OCI-LY7 (cell line): ENCODE measurements around the gene TMEM165. TPM values are rescaled to one million over a fixed set of nuclear protein-coding genes. Genes with fewer than 3 reads are reported as not detected.
A peak's percentile ranks its signal among the peaks of the same experiment; 100 is the strongest.

Source experiments
- BruUV-seq: library from RNA; stranded (reverse); fragments of 400-500 nt; replicated peaks from 2 replicates; lab custom pipeline; 2021; lab: Mats Ljungman, UMichigan
- CTCF ChIA-PET: fragments of 300-600 bp; sonication (Branson Sonifier 250); formaldehyde crosslinking; loops from one replicate; lab custom pipeline; 2022; ENCODE audit warnings: antibody characterized with exemption; ENCODE audit not compliant: unreplicated experiment; lab: Charles Lee
- POLR2A ChIA-PET: fragments of 300-600 bp; sonication (Branson Sonifier 250); formaldehyde crosslinking; loops from one replicate; lab custom pipeline; 2022; ENCODE audit warnings: antibody characterized with exemption; lab: Charles Lee
- DNase-seq: peaks from one replicate; pipeline ENCODE4 v3.0.0-alpha.2; 2015; ENCODE audit warnings: low spot score
- H2AFZ ChIP-seq: fragments of 200-600 bp; sonication (generic), shearing (Covaris generic); 2 replicates; pipeline ENCODE4 v1.6.1; 2014; ENCODE audit warnings: mild to moderate bottlenecking, antibody characterized with exemption, low read length, moderate library complexity
- H3K27ac ChIP-seq: fragments of 200-600 bp; sonication (generic); 2 replicates; pipeline ENCODE4 v1.5.1; 2014; ENCODE audit warnings: mixed run types, low read depth, mild to moderate bottlenecking, moderate library complexity, low read length, inconsistent platforms; ENCODE audit not compliant: poor library complexity, severe bottlenecking
- H3K36me3 ChIP-seq: fragments of 200-600 bp; sonication (generic); 2 replicates; pipeline ENCODE4 v1.6.1; 2014; ENCODE audit warnings: mild to moderate bottlenecking, antibody characterized with exemption, low read length, moderate library complexity, mixed read lengths; ENCODE audit not compliant: insufficient read depth
- H3K4me1 ChIP-seq: fragments of 200-600 bp; sonication (generic); 2 replicates; pipeline ENCODE4 v1.5.1; 2014; ENCODE audit warnings: mild to moderate bottlenecking, low read length; ENCODE audit not compliant: insufficient read depth, poor library complexity, severe bottlenecking
- H3K4me2 ChIP-seq: fragments of 200-600 bp; sonication (generic); 2 replicates; pipeline ENCODE4 v1.6.1; 2014; ENCODE audit warnings: mild to moderate bottlenecking, low read length
- H3K4me3 ChIP-seq: fragments of 200-600 bp; sonication (generic); 2 replicates; pipeline ENCODE4 v1.5.1; 2014; ENCODE audit warnings: mild to moderate bottlenecking, low read depth, low read length; ENCODE audit not compliant: poor library complexity, severe bottlenecking
- H3K79me2 ChIP-seq: fragments of 200-600 bp; sonication (generic); 2 replicates; pipeline ENCODE4 v1.6.1; 2016; ENCODE audit warnings: low read depth, mild to moderate bottlenecking, low read length, moderate library complexity, mixed read lengths; ENCODE audit not compliant: insufficient read depth
- H3K9me2 ChIP-seq: fragments of 200-600 bp; sonication (generic); 2 replicates; pipeline ENCODE4 v1.6.1; 2016; ENCODE audit warnings: mild to moderate bottlenecking, low read length, mixed read lengths; ENCODE audit not compliant: insufficient read depth
- H3K9me3 ChIP-seq: fragments of 200-600 bp; sonication (generic); 2 replicates; pipeline ENCODE4 v1.6.1; 2014; ENCODE audit warnings: mild to moderate bottlenecking, mixed run types, low read length, mixed read lengths
- H4K20me1 ChIP-seq: fragments of 200-600 bp; sonication (generic); 2 replicates; pipeline ENCODE4 v1.6.1; 2014; ENCODE audit warnings: mild to moderate bottlenecking, antibody characterized with exemption, low read length, moderate library complexity, mixed read lengths; ENCODE audit not compliant: insufficient read depth
- EZH2phosphoT487 ChIP-seq: fragments of 200-600 bp; sonication (generic); IDR thresholded peaks from 2 replicates; pipeline ENCODE4 v1.6.1; 2018; ENCODE audit warnings: low read depth, borderline replicate concordance, mild to moderate bottlenecking, mixed run types, antibody characterized with exemption, low read length, moderate library complexity, mixed read lengths
- intact Hi-C: fragments of 100-400 bp; cut with micrococcal nuclease; formaldehyde crosslinking; loops from one replicate; pipeline ENCODE4 v1.10.0; 2022; ENCODE audit not compliant: unreplicated experiment
- total RNA-seq, 2 experiments: library from RNA; depleted of rRNA in 1 of 2; stranded (reverse); fragments of >200 nt in 1 of 2; shearing (Covaris generic) in 1 of 2; gene quantifications; 2 replicates each; pipeline ENCODE4 v1.2.3, GENCODE V29; 2014 to 2022
- TF ChIP-seq, protein P1 (sequence below): fragments of 200-600 bp; sonication (generic); conservative IDR thresholded peaks from 2 replicates; pipeline ENCODE4 v1.5.1; 2014; ENCODE audit warnings: mild to moderate bottlenecking, antibody characterized with exemption, low read length, moderate library complexity, mixed read lengths

The TMEM165 gene
- total RNA-seq, 2 experiments from 2014 or later, result 70.8 to 86.1 TPM

DNA sequence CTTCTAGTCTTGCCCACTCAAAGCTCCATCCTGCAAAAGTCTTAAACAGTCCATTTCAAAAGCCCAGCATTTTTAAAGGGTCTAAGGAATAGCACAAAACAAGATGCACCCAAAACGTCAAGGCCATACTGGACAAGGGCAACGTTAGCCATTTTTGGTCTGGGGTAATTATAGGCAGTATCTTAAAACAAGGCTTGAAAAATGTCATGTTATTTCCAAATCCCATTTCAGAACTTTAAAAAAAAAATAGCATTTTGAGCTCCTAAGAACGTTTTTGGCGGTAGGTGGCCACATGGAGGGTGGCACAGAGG is 584 bp upstream of the TMEM165 start:
- Histone ChIP-seq H3K27ac (peak overlapping the region; percentile 81), H2AFZ (peak overlapping the region; percentile 92), H3K4me2 (peak overlapping the region; percentile 97), H3K4me3 (peak overlapping the region; percentile 99), H4K20me1 (peaks cover 27% of the 10 kb centered on the region), H3K9me3 (no peaks in the 10 kb centered on the region), H3K4me1 (peaks cover 37% of the 10 kb centered on the region), H3K9me2 (no peaks in the 10 kb centered on the region), H3K79me2 (peaks cover 41% of the 10 kb centered on the region), H3K36me3 (peaks cover 34% of the 10 kb centered on the region)
- TF ChIP-seq, protein P1, sequence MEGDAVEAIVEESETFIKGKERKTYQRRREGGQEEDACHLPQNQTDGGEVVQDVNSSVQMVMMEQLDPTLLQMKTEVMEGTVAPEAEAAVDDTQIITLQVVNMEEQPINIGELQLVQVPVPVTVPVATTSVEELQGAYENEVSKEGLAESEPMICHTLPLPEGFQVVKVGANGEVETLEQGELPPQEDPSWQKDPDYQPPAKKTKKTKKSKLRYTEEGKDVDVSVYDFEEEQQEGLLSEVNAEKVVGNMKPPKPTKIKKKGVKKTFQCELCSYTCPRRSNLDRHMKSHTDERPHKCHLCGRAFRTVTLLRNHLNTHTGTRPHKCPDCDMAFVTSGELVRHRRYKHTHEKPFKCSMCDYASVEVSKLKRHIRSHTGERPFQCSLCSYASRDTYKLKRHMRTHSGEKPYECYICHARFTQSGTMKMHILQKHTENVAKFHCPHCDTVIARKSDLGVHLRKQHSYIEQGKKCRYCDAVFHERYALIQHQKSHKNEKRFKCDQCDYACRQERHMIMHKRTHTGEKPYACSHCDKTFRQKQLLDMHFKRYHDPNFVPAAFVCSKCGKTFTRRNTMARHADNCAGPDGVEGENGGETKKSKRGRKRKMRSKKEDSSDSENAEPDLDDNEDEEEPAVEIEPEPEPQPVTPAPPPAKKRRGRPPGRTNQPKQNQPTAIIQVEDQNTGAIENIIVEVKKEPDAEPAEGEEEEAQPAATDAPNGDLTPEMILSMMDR, result peak; percentile 46; the same call in 1 of the 2 replicates
- no peak for TF ChIP-seq EZH2phosphoT487
- DNase-seq, result no peak
- POLR2A ChIA-PET, result interaction anchor here (1.0 to 3.4 kb wide), 17 partner anchors 9 to 1040 kb away, joined by 3 to 25 read pairs (median 4); partner anchors contain the start of genes CLOCK, PPAT and SRD5A3
- intact Hi-C loops, result loop anchor here (1.0 to 10.0 kb wide), 4 partner anchors 49 to 1040 kb away; partner anchors contain the start of genes PAICS, PPAT and SRD5A3
- BruUV-seq, result TSS peak; percentile 93
- CTCF ChIA-PET, result interaction anchor here (0.5 to 1.0 kb wide), 2 partner anchors 50 to 151 kb away, joined by 3 read pairs; no protein-coding TSS in a partner anchor

DNA sequence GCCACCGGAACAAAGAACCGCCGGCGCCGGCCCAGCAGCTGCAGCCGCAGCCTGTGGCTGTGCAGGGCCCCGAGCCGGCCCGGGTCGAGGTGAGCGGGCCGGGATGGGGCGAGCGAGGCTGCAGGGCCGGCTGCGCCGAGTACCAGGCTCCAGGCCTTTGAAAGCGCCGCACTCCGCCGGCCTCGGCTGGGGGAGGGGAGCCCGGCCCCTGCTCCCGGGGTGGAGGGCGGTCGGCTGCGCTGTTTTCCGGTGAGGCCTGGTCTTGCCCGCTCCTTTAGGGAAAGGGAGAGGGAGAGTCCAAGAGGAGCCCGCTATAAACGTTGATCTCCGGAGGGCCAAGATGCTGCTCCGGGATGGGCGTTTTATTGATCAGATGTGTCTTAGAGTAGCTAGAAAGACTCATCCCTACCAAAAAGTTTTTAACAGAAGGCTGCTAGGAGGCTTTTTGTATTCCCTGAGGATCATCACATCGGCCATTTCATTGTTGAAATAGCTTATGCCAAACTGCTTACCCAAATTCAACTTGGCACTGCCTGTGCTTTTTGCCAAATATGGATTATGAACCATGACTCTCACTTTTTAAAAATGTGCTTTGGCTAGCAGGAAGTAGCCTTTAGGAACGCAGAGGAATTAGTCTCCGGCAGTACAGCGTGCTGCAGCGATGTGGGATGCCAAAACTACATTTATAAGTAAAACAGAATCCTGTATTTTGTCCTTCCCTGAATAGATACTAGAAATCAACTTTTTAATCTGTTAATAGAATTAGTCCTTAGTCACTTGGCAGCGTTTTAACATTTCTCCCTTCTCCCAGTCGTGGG is 760 bp downstream of the TMEM165 start:
- TF ChIP-seq, protein P1, result no peak
- no peak for TF ChIP-seq EZH2phosphoT487
- CTCF ChIA-PET, result no interaction called here

More for the DNA sequence above, 760 bp downstream of the TMEM165 start:
- Histone ChIP-seq H4K20me1 (peaks cover 27% of the 10 kb centered on the region), H3K4me2 (peak overlapping the region; percentile 97), H3K4me3 (peak overlapping the region; percentile 99), H3K9me2 (no peaks in the 10 kb centered on the region), H3K36me3 (peaks cover 46% of the 10 kb centered on the region), H2AFZ (peak overlapping the region; percentile 21), H3K79me2 (peaks cover 54% of the 10 kb centered on the region), H3K27ac (peak overlapping the region; percentile 81), H3K9me3 (no peaks in the 10 kb centered on the region), H3K4me1 (peaks cover 37% of the 10 kb centered on the region)
- peak; percentile 70 for DNase-seq
- intact Hi-C loops, result loop anchor here (10.0 kb wide), 2 partner anchors 648 to 1038 kb away; partner anchors contain the start of genes PAICS and PPAT
- BruUV-seq, result no TSS peak
- POLR2A ChIA-PET, result interaction anchor here (0.6 to 3.4 kb wide), 6 partner anchors 13 to 987 kb away, joined by 3 to 25 read pairs (median 4); no protein-coding TSS in a partner anchor
